ENCODE data around the gene DPP6.

DNA sequence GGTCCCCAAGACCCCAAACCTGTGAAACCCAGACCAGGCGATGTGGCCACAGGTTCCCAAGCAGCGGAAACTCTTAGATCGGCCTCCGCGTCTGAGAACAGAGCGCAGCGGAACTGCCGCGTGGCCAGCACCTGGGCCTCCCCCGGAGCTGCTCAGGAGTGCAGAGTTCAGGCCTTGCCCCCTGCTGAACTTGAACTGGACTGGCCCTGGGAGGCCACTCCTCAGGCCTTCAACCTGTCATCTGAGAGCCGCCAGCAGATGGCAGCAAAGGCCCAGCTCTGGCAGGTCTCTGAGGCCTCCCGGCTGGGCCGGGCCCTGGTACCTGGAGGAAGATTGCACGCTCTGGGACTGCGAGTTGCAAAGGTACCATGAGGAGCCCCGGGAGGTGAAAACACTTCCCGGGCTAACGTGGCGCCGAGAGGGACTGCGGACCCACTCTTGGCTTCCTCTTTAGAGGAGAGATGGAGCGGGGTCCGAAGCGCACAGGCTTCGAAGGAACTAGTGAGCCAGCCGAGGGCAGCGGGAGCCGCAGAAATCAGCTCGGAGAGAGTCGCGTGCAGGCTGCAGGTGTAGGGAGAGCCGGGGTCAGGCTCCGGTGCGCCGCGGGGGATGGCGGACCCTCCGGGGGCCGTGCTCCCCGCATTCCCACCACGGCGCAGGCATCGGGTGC lies 861.6 kb downstream of the DPP6 start:
- TF ChIP-seq TCF12 (IDR thresholded peaks at IDR 0.05), result no peak
- no peak for TF ChIP-seq EP300 (IDR thresholded peaks at IDR 0.05; ENCODE audit: borderline replicate concordance in 1 of 2, low read depth in 1 of 2, low read length in 1 of 2)
- no peak for TF ChIP-seq MAX (IDR thresholded peaks at IDR 0.05; ENCODE audit: low read depth)
- TF ChIP-seq EZH2phosphoT487 (IDR thresholded peaks at IDR 0.05; ENCODE audit: borderline replicate concordance, low read depth), result no peak
- TF ChIP-seq YY1 (IDR thresholded peaks at IDR 0.05; ENCODE audit: low read depth), result no peak
- no peak for TF ChIP-seq POLR2AphosphoS5 (IDR thresholded peaks at IDR 0.05; ENCODE audit: low read depth, low read length)
- TF ChIP-seq, protein P1, sequence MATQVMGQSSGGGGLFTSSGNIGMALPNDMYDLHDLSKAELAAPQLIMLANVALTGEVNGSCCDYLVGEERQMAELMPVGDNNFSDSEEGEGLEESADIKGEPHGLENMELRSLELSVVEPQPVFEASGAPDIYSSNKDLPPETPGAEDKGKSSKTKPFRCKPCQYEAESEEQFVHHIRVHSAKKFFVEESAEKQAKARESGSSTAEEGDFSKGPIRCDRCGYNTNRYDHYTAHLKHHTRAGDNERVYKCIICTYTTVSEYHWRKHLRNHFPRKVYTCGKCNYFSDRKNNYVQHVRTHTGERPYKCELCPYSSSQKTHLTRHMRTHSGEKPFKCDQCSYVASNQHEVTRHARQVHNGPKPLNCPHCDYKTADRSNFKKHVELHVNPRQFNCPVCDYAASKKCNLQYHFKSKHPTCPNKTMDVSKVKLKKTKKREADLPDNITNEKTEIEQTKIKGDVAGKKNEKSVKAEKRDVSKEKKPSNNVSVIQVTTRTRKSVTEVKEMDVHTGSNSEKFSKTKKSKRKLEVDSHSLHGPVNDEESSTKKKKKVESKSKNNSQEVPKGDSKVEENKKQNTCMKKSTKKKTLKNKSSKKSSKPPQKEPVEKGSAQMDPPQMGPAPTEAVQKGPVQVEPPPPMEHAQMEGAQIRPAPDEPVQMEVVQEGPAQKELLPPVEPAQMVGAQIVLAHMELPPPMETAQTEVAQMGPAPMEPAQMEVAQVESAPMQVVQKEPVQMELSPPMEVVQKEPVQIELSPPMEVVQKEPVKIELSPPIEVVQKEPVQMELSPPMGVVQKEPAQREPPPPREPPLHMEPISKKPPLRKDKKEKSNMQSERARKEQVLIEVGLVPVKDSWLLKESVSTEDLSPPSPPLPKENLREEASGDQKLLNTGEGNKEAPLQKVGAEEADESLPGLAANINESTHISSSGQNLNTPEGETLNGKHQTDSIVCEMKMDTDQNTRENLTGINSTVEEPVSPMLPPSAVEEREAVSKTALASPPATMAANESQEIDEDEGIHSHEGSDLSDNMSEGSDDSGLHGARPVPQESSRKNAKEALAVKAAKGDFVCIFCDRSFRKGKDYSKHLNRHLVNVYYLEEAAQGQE (IDR thresholded peaks at IDR 0.05; ENCODE audit: low read depth, low read length), result no peak
